ENCODE measurements around the gene TIFAB. TPM values are rescaled to one million over a fixed set of nuclear protein-coding genes. Genes with fewer than 3 reads are reported as not detected.

Gene TIFAB
- total and polyA plus RNA-seq, 3 donors from 2014 or later = 0.06 to 1.1 (median 0.16) TPM

GRCh38 chr5:135490245-135491037 lies 38.3 kb upstream of the TIFAB start:
- H3K4me3 ChIP-seq = peak overlapping the region in 1 of 2 donors; percentile 9
- DNase-seq = no peak
- H3K27me3 ChIP-seq = no peaks in the 10 kb centered on the region
- no peaks in the 10 kb centered on the region for H3K9me3 ChIP-seq
- H3K27ac ChIP-seq = no peak overlapping the region
- peaks cover 14% of the 10 kb centered on the region for H3K4me1 ChIP-seq
- H3K36me3 ChIP-seq (ENCODE audit: low read depth, missing control alignments) = no peaks in the 10 kb centered on the region
- 14 to 15% methylated on average over 26 to 49 of the region's 49 CpGs for WGBS, 2 donors
- intact Hi-C loops (cut with DNase I; ENCODE audit: low total_unique reads) = no loop called here
- no peak for TF ChIP-seq CTCF (IDR thresholded peaks at IDR 0.05)
- no peak for TF ChIP-seq POLR2A (IDR thresholded peaks at IDR 0.05)

DNA sequence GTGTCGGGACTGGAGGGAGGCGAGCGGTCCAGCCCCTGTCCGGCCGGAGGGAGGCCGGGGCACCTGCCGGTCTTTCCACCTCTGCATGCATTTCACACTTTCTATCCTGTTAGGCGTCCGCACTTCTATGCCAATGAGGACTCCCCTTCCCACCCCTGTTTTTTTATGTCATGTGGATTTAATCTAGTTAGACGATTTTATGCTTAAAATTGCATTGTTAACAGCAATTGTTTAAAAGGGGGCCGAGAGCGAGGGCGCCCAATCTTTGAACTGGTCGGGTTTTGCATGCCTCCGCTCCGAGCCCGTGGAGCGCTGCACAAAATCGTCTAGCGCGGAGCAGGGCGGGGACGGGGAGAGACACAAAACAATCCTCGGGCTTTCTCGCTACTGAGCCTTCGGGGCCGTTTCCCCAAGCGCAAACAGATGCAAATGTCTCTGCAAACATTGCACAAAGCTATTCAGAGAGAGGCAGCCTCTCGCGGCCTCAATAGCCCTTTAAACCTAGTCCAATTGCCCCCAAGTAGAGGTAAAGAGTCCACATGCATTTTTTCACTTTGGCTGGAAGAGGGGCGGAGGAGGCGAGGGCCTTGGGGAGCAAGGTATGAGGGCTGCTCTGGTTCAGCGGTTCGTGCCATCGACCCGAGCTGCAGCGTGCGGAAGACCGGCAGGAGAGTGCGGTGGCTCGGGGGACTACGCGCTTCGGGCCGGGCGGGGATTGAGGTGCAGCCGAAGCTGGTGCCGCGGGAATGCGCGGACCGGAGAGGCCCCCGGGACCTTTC lies 37.5 kb upstream of the TIFAB start:
- Histone ChIP-seq H3K4me3 (peak overlapping the region; percentile 9 to 10), H3K36me3 (ENCODE audit: low read depth, missing control alignments) (no peaks in the 10 kb centered on the region), H3K4me1 (peaks cover 14% of the 10 kb centered on the region), H3K27me3 (no peaks in the 10 kb centered on the region), H3K27ac (no peak overlapping the region), H3K9me3 (no peaks in the 10 kb centered on the region)
- 1 to 4% methylated on average over 45 to 53 of the region's 53 CpGs for WGBS, 2 donors
- TF ChIP-seq CTCF (IDR thresholded peaks at IDR 0.05) (no peak), POLR2A (IDR thresholded peaks at IDR 0.05) (no peak)
- DNase-seq = no peak
- intact Hi-C loops (cut with DNase I; ENCODE audit: low total_unique reads) = no loop called here

DNA sequence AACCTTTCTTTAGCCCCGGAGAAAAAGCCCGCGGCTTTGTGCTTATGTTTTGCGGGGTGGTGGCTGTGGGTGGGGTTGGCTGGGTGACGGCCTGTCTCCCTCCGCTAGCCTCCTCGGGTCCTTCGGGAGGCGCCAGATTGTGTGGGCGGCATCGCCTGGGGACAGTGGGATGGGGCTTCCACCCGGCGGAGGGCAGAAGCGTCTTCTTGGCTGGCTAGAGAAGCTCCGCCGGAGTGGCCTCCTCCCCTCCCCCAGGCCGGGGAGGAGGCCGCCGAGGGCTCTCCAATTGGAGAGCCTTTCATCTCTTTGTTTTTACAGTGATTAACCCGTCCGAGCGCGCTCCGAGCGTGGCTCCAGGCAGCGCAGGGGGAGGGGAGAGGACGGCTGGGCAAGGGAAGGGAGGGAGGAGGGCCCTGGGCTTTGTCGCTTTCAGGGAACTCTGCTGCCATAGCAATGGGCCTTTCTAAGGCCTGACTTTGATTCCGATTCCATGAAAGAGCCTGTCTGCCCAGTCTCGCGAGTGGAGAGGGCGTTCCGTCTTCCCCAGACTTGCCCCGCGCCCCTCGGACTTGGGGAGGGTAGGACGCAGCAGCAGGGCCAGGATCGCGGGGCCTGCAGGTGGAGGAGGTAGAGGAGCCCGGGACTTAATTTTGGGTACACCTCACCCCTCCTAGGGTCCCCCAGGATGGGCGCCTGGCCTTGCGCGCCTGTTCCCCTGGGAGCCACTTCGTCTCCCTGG lies 36.7 kb upstream of the TIFAB start:
- no peak for DNase-seq
- no peaks in the 10 kb centered on the region for H3K27me3 ChIP-seq
- H3K27ac ChIP-seq = no peak overlapping the region
- peaks cover 14% of the 10 kb centered on the region for H3K4me1 ChIP-seq
- WGBS, 2 donors = 0 to 1% methylated on average over 30 to 44 of the region's 44 CpGs
- H3K4me3 ChIP-seq = peak overlapping the region; percentile 9 to 10
- no peaks in the 10 kb centered on the region for H3K9me3 ChIP-seq
- intact Hi-C loops (cut with DNase I; ENCODE audit: low total_unique reads) = no loop called here
- TF ChIP-seq CTCF (IDR thresholded peaks at IDR 0.05) = no peak
- TF ChIP-seq POLR2A (IDR thresholded peaks at IDR 0.05) = no peak
- no peaks in the 10 kb centered on the region for H3K36me3 ChIP-seq (ENCODE audit: low read depth, missing control alignments)

- H3K9me3 ChIP-seq = no peaks in the 10 kb centered on the region
- H3K36me3 ChIP-seq (ENCODE audit: low read depth, missing control alignments) = no peaks in the 10 kb centered on the region
- TF ChIP-seq POLR2A (IDR thresholded peaks at IDR 0.05) (no peak), CTCF (IDR thresholded peaks at IDR 0.05) (no peak)
- H3K27me3 ChIP-seq = no peaks in the 10 kb centered on the region
- no peak overlapping the region for H3K4me3 ChIP-seq
- no peak for DNase-seq
- 36 to 48% methylated on average over 11 of the region's 11 CpGs for WGBS, 2 donors
- H3K4me1 ChIP-seq = peaks cover 14% of the 10 kb centered on the region
- H3K27ac ChIP-seq = no peak overlapping the region
- intact Hi-C loops (cut with DNase I; ENCODE audit: low total_unique reads) = no loop called here
Observed at GRCh38 chr5:135487839-135488514, 35.8 kb upstream of the TIFAB start.
